ENCODE results near the gene PTEN. TPM values are rescaled to one million over a fixed set of nuclear protein-coding genes. Genes with fewer than 3 reads are reported as not detected.

Gene PTEN
- total RNA-seq, 1 donor from 2014 or later, result 58.6 TPM

- ATAC-seq, result no peak
- intact Hi-C loops (cut with micrococcal nuclease), result no loop called here
- DNase-seq, result no peak
These were observed 76.8 kb downstream of the PTEN start for GRCh38 chr10:87940210-87940609.

GRCh38 chr10:87942884-87943527 is 79.6 kb downstream of the PTEN start:
- DNase-seq, result no peak
- intact Hi-C loops (cut with micrococcal nuclease), result no loop called here
- no peak for ATAC-seq

- no peak for DNase-seq
- no peak for ATAC-seq
- intact Hi-C loops (cut with micrococcal nuclease), result no loop called here
These were observed 82.6 kb downstream of the PTEN start for GRCh38 chr10:87945984-87946383.

GRCh38 chr10:87952612-87953011 is 89.2 kb downstream of the PTEN start:
- no peak for DNase-seq
- intact Hi-C loops (cut with micrococcal nuclease), result no loop called here
- no peak for ATAC-seq

- DNase-seq (no peak), ATAC-seq (no peak)
- intact Hi-C loops (cut with micrococcal nuclease), result no loop called here
These were observed 92.6 kb downstream of the PTEN start for GRCh38 chr10:87956055-87956454.

- ATAC-seq (no peak), DNase-seq (no peak)
- intact Hi-C loops (cut with micrococcal nuclease), result no loop called here
These were observed 94.3 kb downstream of the PTEN start for GRCh38 chr10:87957702-87958101.

GRCh38 chr10:87960230-87960629 is 96.8 kb downstream of the PTEN start:
- ATAC-seq, result no peak
- intact Hi-C loops (cut with micrococcal nuclease), result no loop called here
- no peak for DNase-seq

- DNase-seq (no peak), ATAC-seq (peak; percentile 77)
- intact Hi-C loops (cut with micrococcal nuclease), result no loop called here
These were observed 97.9 kb downstream of the PTEN start for GRCh38 chr10:87961314-87961713.

- ATAC-seq (no peak), DNase-seq (no peak)
- intact Hi-C loops (cut with micrococcal nuclease), result no loop called here
These were observed 103.0 kb downstream of the PTEN start for GRCh38 chr10:87966459-87966858.

GRCh38 chr10:87973635-87974034 is 110.2 kb downstream of the PTEN start:
- DNase-seq, result no peak
- intact Hi-C loops (cut with micrococcal nuclease), result no loop called here
- no peak for ATAC-seq

GRCh38 chr10:87974130-87974529 is 110.7 kb downstream of the PTEN start:
- intact Hi-C loops (cut with micrococcal nuclease), result no loop called here
- ATAC-seq, result no peak
- no peak for DNase-seq

- DNase-seq (no peak), ATAC-seq (no peak)
- intact Hi-C loops (cut with micrococcal nuclease), result no loop called here
These were observed 111.3 kb downstream of the PTEN start for GRCh38 chr10:87974769-87975168.

GRCh38 chr10:87976101-87976743 is 112.8 kb downstream of the PTEN start:
- no peak for DNase-seq
- ATAC-seq, result no peak
- intact Hi-C loops (cut with micrococcal nuclease), result no loop called here

GRCh38 chr10:87978166-87978565 is 114.7 kb downstream of the PTEN start:
- intact Hi-C loops (cut with micrococcal nuclease), result no loop called here

GRCh38 chr10:87979847-87980246 is 116.4 kb downstream of the PTEN start:
- DNase-seq, result no peak
- intact Hi-C loops (cut with micrococcal nuclease), result no loop called here
- ATAC-seq, result no peak

More at GRCh38 chr10:87978166-87978565, 114.7 kb downstream of the PTEN start:
- no peak for ATAC-seq
- no peak for DNase-seq

GRCh38 chr10:87983716-87984115 is 120.3 kb downstream of the PTEN start:
- DNase-seq (no peak), ATAC-seq (no peak)
- intact Hi-C loops (cut with micrococcal nuclease), result no loop called here

GRCh38 chr10:87987206-87987605 is 123.8 kb downstream of the PTEN start:
- ATAC-seq, result no peak
- DNase-seq, result no peak
- intact Hi-C loops (cut with micrococcal nuclease), result no loop called here

- DNase-seq (no peak), ATAC-seq (no peak)
- intact Hi-C loops (cut with micrococcal nuclease), result no loop called here
These were observed 128.5 kb downstream of the PTEN start for GRCh38 chr10:87991946-87992345.

GRCh38 chr10:88004451-88004850 is 141.0 kb downstream of the PTEN start:
- ATAC-seq (no peak), DNase-seq (no peak)
- intact Hi-C loops (cut with micrococcal nuclease), result no loop called here

- ATAC-seq (no peak), DNase-seq (no peak)
- intact Hi-C loops (cut with micrococcal nuclease), result no loop called here
These were observed 142.8 kb downstream of the PTEN start for GRCh38 chr10:88006261-88006660.

- DNase-seq, result no peak
- intact Hi-C loops (cut with micrococcal nuclease), result no loop called here
- ATAC-seq, result no peak
These were observed 145.5 kb downstream of the PTEN start for GRCh38 chr10:88008866-88009470.

All from left ventricle myocardium superior (tissue), 1 donor.